ENCODE measurements around the gene COG2. TPM values are rescaled to one million over a fixed set of nuclear protein-coding genes. Genes with fewer than 3 reads are reported as not detected.

COG2 gene
- total and polyA plus RNA-seq, 2 of the 8 experiments (the other 6 are each of a cell fraction or from before 2014, with no cell fraction given), result 10.3 to 36.7 TPM

DNA sequence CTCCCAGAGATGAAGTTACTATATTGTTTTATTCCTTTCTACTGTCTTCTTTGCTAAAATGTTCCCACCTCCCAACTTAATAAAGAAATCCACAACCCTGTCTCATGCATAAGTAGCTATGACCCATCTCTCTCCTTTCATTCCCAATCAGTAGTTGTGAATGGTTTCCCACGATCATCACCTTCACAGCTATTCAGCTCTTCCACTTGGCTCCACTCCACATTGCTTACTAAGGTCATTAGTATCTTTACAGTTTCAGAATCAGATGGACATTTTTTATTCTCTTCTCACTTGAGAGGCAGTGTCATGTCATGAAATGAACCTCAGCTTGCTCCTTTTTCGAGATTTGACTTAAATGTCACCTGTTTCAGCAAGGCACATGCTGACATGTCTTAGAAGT lies 47.1 kb upstream of the COG2 start:
- Histone ChIP-seq H3K27ac (ENCODE audit: low read depth, low read length) (no peak overlapping the region), H3K18ac (ENCODE audit: extremely low read depth, low read length) (no peak overlapping the region), H2BK12ac (ENCODE audit: low read depth, low read length) (no peak overlapping the region), H2BK120ac (replicated peaks; ENCODE audit: low read depth, low read length) (no peak overlapping the region), H3K14ac (ENCODE audit: insufficient read length) (no peak overlapping the region), H2AFZ (ENCODE audit: low read length) (no peak overlapping the region), H3K23ac (ENCODE audit: insufficient read length) (no peak overlapping the region), H3K9ac (replicated peaks in 1 of 4; ENCODE audit: extremely low read depth in 1 of 4, low read depth in 3 of 4, low read length in 3 of 4) (no peak overlapping the region), H3K56ac (replicated peaks; ENCODE audit: insufficient read length, low read depth, low read length) (no peak overlapping the region), H3K23me2 (ENCODE audit: low read depth, low read length) (no peaks in the 10 kb centered on the region), H3K79me2 (ENCODE audit: control insufficient read depth in 1 of 2, insufficient read depth in 2 of 2, low read length in 2 of 2) (no peaks in the 10 kb centered on the region), H2BK20ac (ENCODE audit: low read length) (no peak overlapping the region), H2BK5ac (ENCODE audit: low read depth, low read length) (no peak overlapping the region), H3K4me1 (replicated peaks in 1 of 4; ENCODE audit: control insufficient read depth in 3 of 4, insufficient read depth in 4 of 4, low read length in 3 of 4) (no peaks in the 10 kb centered on the region; a peak in 3 of 7 replicates), H4K5ac (ENCODE audit: insufficient read length, low read depth, low read length) (no peak overlapping the region), H3K4me3 (ENCODE audit: extremely low read depth in 1 of 4, insufficient read depth in 2 of 4, low read depth in 3 of 4, low read length in 4 of 4) (no peak overlapping the region), H2BK15ac (ENCODE audit: low read length) (no peak overlapping the region), H3K4me2 (ENCODE audit: insufficient read depth in 1 of 2, low read depth in 2 of 2, low read length in 2 of 2) (no peak overlapping the region), H2AK5ac (ENCODE audit: low read depth, low read length) (no peak overlapping the region; the same call in 1 of the 2 replicates), H3K79me1 (ENCODE audit: low read depth, low read length) (no peaks in the 10 kb centered on the region), H3K36me3 (ENCODE audit: control insufficient read depth in 2 of 4, insufficient read depth in 4 of 4, low read length in 3 of 4) (peaks cover 0 to 9% (median 0%) of the 10 kb centered on the region in 4 experiments; a peak in 1 of 8 replicates), H4K8ac (ENCODE audit: extremely low read depth, insufficient read depth, low read length) (no peak overlapping the region), H4K20me1 (replicated peaks in 1 of 2; ENCODE audit: control insufficient read depth in 1 of 2, insufficient read depth in 2 of 2, low read length in 2 of 2) (no peaks in the 10 kb centered on the region), H3K27me3 (replicated peaks in 1 of 4; ENCODE audit: control insufficient read depth in 3 of 4, extremely low read depth in 1 of 4, insufficient read depth in 3 of 4, low read length in 3 of 4) (no peaks in the 10 kb centered on the region; a peak in 1 of 7 replicates), H3K4ac (replicated peaks; ENCODE audit: insufficient read length, low read depth, low read length) (no peak overlapping the region), H3K9me3 (ENCODE audit: insufficient read depth in 2 of 2, low read depth in 1 of 2, low read length in 1 of 2) (peaks cover 8 to 18% of the 10 kb centered on the region in 2 experiments; a peak in 3 of 4 replicates), H4K91ac (replicated peaks; ENCODE audit: insufficient read length, low read length) (no peak overlapping the region)
- FAIRE-seq, result no peak
- DNase-seq (ENCODE audit: low read depth in 1 of 2, low spot score in 2 of 2), result no peak
- POLR2A ChIA-PET (ENCODE audit: partially characterized antibody), result no interaction called here
- CTCF ChIA-PET (ENCODE audit: partially characterized antibody), result interaction anchor here (0.6 to 1.6 kb wide), 2 partner anchors 204 to 686 kb away, joined by 3 read pairs; no protein-coding TSS in a partner anchor
- WGBS, 2 experiments (ENCODE audit: extremely low coverage in 1 of 2, insufficient coverage in 1 of 2, insufficient read length in 1 of 2, insufficient replicate concordance in 2 of 2, low coverage in 1 of 2, low lambda C conversion rate in 2 of 2, missing lambda C conversion rate in 1 of 2), result 95% methylated on average over 2 of the region's 2 CpGs; no CpG with 5 or more reads in 1 of the 2 experiments
- TF ChIP-seq SRF (IDR thresholded peaks at IDR 0.05; ENCODE audit: low read depth, low read length) (no peak), ASH2L (IDR thresholded peaks at IDR 0.05; ENCODE audit: low read length) (no peak), RBBP5 (IDR thresholded peaks at IDR 0.05; ENCODE audit: borderline replicate concordance, low read depth, low read length) (no peak), ZNF274 (IDR thresholded peaks at IDR 0.05; ENCODE audit: borderline replicate concordance, extremely low read depth, low read length) (no peak), BRCA1 (IDR thresholded peaks at IDR 0.05; ENCODE audit: low read depth, low read length) (no peak), EGR1 (IDR thresholded peaks at IDR 0.05; ENCODE audit: borderline replicate concordance, low read depth, low read length) (no peak)

All from H1 (cell line).